ENCODE data around the gene CLEC4M. TPM values are rescaled to one million over a fixed set of nuclear protein-coding genes. Genes with fewer than 3 reads are reported as not detected.

CLEC4M gene
- total and polyA plus RNA-seq, 2 experiments from 2014 or later = not detected

DNA sequence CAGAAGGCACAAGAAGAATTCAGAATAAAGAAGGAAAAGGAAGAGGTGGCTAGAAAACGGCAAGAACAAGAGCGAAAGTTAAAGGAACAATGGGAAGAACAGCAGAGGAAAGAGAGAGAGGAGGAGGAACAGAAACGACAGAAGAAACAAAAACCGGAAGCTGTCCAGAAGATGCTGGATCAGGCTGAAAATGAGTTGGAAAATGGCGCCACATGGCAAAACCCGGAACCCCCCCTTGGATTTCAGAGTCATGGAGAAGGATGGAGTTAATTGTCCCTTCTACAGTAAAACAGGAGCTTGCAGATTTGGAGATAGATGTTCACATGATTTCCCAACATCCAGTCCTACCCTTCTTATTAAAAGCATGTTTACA, 22.4 kb upstream of the CLEC4M start (continued):
- TF ChIP-seq, protein P1, sequence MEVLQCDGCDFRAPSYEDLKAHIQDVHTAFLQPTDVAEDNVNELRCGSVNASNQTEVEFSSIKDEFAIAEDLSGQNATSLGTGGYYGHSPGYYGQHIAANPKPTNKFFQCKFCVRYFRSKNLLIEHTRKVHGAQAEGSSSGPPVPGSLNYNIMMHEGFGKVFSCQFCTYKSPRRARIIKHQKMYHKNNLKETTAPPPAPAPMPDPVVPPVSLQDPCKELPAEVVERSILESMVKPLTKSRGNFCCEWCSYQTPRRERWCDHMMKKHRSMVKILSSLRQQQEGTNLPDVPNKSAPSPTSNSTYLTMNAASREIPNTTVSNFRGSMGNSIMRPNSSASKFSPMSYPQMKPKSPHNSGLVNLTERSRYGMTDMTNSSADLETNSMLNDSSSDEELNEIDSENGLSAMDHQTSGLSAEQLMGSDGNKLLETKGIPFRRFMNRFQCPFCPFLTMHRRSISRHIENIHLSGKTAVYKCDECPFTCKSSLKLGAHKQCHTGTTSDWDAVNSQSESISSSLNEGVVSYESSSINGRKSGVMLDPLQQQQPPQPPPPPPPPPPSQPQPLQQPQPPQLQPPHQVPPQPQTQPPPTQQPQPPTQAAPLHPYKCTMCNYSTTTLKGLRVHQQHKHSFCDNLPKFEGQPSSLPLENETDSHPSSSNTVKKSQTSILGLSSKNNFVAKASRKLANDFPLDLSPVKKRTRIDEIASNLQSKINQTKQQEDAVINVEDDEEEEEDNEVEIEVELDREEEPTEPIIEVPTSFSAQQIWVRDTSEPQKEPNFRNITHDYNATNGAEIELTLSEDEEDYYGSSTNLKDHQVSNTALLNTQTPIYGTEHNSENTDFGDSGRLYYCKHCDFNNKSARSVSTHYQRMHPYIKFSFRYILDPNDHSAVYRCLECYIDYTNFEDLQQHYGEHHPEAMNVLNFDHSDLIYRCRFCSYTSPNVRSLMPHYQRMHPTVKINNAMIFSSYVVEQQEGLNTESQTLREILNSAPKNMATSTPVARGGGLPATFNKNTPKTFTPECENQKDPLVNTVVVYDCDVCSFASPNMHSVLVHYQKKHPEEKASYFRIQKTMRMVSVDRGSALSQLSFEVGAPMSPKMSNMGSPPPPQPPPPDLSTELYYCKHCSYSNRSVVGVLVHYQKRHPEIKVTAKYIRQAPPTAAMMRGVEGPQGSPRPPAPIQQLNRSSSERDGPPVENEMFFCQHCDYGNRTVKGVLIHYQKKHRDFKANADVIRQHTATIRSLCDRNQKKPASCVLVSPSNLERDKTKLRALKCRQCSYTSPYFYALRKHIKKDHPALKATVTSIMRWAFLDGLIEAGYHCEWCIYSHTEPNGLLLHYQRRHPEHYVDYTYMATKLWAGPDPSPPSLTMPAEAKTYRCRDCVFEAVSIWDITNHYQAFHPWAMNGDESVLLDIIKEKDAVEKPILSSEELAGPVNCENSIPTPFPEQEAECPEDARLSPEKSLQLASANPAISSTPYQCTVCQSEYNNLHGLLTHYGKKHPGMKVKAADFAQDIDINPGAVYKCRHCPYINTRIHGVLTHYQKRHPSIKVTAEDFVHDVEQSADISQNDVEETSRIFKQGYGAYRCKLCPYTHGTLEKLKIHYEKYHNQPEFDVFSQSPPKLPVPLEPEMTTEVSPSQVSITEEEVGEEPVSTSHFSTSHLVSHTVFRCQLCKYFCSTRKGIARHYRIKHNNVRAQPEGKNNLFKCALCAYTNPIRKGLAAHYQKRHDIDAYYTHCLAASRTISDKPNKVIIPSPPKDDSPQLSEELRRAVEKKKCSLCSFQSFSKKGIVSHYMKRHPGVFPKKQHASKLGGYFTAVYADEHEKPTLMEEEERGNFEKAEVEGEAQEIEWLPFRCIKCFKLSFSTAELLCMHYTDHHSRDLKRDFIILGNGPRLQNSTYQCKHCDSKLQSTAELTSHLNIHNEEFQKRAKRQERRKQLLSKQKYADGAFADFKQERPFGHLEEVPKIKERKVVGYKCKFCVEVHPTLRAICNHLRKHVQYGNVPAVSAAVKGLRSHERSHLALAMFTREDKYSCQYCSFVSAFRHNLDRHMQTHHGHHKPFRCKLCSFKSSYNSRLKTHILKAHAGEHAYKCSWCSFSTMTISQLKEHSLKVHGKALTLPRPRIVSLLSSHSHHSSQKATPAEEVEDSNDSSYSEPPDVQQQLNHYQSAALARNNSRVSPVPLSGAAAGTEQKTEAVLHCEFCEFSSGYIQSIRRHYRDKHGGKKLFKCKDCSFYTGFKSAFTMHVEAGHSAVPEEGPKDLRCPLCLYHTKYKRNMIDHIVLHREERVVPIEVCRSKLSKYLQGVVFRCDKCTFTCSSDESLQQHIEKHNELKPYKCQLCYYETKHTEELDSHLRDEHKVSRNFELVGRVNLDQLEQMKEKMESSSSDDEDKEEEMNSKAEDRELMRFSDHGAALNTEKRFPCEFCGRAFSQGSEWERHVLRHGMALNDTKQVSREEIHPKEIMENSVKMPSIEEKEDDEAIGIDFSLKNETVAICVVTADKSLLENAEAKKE (CRISPR knock-in tag; IDR thresholded peaks at IDR 0.05) = no peak
- TF ChIP-seq CREB1 (CRISPR knock-in tag; IDR thresholded peaks at IDR 0.05; ENCODE audit: low read depth) = no peak
- TF ChIP-seq, protein P2, sequence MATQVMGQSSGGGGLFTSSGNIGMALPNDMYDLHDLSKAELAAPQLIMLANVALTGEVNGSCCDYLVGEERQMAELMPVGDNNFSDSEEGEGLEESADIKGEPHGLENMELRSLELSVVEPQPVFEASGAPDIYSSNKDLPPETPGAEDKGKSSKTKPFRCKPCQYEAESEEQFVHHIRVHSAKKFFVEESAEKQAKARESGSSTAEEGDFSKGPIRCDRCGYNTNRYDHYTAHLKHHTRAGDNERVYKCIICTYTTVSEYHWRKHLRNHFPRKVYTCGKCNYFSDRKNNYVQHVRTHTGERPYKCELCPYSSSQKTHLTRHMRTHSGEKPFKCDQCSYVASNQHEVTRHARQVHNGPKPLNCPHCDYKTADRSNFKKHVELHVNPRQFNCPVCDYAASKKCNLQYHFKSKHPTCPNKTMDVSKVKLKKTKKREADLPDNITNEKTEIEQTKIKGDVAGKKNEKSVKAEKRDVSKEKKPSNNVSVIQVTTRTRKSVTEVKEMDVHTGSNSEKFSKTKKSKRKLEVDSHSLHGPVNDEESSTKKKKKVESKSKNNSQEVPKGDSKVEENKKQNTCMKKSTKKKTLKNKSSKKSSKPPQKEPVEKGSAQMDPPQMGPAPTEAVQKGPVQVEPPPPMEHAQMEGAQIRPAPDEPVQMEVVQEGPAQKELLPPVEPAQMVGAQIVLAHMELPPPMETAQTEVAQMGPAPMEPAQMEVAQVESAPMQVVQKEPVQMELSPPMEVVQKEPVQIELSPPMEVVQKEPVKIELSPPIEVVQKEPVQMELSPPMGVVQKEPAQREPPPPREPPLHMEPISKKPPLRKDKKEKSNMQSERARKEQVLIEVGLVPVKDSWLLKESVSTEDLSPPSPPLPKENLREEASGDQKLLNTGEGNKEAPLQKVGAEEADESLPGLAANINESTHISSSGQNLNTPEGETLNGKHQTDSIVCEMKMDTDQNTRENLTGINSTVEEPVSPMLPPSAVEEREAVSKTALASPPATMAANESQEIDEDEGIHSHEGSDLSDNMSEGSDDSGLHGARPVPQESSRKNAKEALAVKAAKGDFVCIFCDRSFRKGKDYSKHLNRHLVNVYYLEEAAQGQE (IDR thresholded peaks at IDR 0.05; ENCODE audit: unreplicated experiment) = no peak
- TF ChIP-seq NANOG (IDR thresholded peaks at IDR 0.05; ENCODE audit: borderline replicate concordance) = no peak
- TF ChIP-seq, protein P3, sequence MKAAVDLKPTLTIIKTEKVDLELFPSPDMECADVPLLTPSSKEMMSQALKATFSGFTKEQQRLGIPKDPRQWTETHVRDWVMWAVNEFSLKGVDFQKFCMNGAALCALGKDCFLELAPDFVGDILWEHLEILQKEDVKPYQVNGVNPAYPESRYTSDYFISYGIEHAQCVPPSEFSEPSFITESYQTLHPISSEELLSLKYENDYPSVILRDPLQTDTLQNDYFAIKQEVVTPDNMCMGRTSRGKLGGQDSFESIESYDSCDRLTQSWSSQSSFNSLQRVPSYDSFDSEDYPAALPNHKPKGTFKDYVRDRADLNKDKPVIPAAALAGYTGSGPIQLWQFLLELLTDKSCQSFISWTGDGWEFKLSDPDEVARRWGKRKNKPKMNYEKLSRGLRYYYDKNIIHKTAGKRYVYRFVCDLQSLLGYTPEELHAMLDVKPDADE (IDR thresholded peaks at IDR 0.05) = no peak
- TF ChIP-seq JUNB (IDR thresholded peaks at IDR 0.05; ENCODE audit: unreplicated experiment) = no peak
- no peak for TF ChIP-seq EZH2phosphoT487 (IDR thresholded peaks at IDR 0.05; ENCODE audit: unreplicated experiment)
- no peak for TF ChIP-seq EZH2 (IDR thresholded peaks at IDR 0.05; ENCODE audit: low read depth, unreplicated experiment)
- no peak for TF ChIP-seq ZNF114 (CRISPR knock-in tag; IDR thresholded peaks at IDR 0.05)
- no peak for TF ChIP-seq STAT1 (IDR thresholded peaks at IDR 0.05; ENCODE audit: unreplicated experiment)
- no peak for TF ChIP-seq ZNF331 (CRISPR knock-in tag; IDR thresholded peaks at IDR 0.05; ENCODE audit: low read depth)
- TF ChIP-seq POLR2AphosphoS5 (IDR thresholded peaks at IDR 0.05; ENCODE audit: low read depth) = no peak

Measured in GM23338 (cell line).